Astrocyte (in vitro differentiated cells and primary cell): ENCODE data around the gene EPS8L3.

Experiments
- CTCF ChIP-seq: IDR thresholded peaks from 2 replicates; pipeline ENCODE4 v1.5.1; 2011; ENCODE audit warnings: low read depth, mild to moderate bottlenecking, inconsistent platforms, low read length, moderate library complexity; ENCODE audit not compliant: insufficient read depth
- EZH2 ChIP-seq: IDR thresholded peaks from 2 replicates; pipeline ENCODE4 v1.6.1; 2012; ENCODE audit warnings: mild to moderate bottlenecking, low read length, inconsistent platforms; ENCODE audit not compliant: insufficient read depth

- no peak for TF ChIP-seq CTCF
- no peak for TF ChIP-seq EZH2
These were observed at the start of gene EPS8L3 for GRCh38 chr1:109763646-109764415.
